ENCODE measurements around the gene SERTAD3. TPM values are rescaled to one million over a fixed set of nuclear protein-coding genes. Genes with fewer than 3 reads are reported as not detected.

The SERTAD3 gene
- polyA plus RNA-seq, 5 donors, result 23.6 to 39.5 (median 30.7) TPM

Other genes starting within 250 kb of the SERTAD3 start
- gene TTC9B, start 226.0 kb downstream of the SERTAD3 start, polyA plus RNA-seq (ENCODE audit: insufficient read depth in 1 of 5, insufficient read length in 5 of 5, low replicate concordance in 1 of 5), result under 1 TPM in 3 of 5 donors, not detected in 2; 0.12 to 0.31 (median 0.17) TPM
- under 1 TPM; 0.25 to 0.78 (median 0.50) TPM for gene CCNP, start 217.6 kb downstream of the SERTAD3 start, polyA plus RNA-seq (ENCODE audit: insufficient read depth in 1 of 5, insufficient read length in 5 of 5, low replicate concordance in 1 of 5)
- 100 to 1,000 TPM; 126 to 177 (median 173) TPM for gene AKT2, start 159.0 kb downstream of the SERTAD3 start, polyA plus RNA-seq (ENCODE audit: insufficient read depth in 1 of 5, insufficient read length in 5 of 5, low replicate concordance in 1 of 5)
- 10 to 100 TPM; 10.1 to 19.1 (median 10.9) TPM for gene C19orf47, start 95.9 kb downstream of the SERTAD3 start, polyA plus RNA-seq (ENCODE audit: insufficient read depth in 1 of 5, insufficient read length in 5 of 5, low replicate concordance in 1 of 5)
- gene PLD3, start 95.6 kb downstream of the SERTAD3 start, polyA plus RNA-seq (ENCODE audit: insufficient read depth in 1 of 5, insufficient read length in 5 of 5, low replicate concordance in 1 of 5), result 100 to 1,000 TPM; 247 to 495 (median 342) TPM
- under 1 TPM; 0.09 to 0.42 (median 0.18) TPM for gene HIPK4, start 54.2 kb downstream of the SERTAD3 start, polyA plus RNA-seq (ENCODE audit: insufficient read depth in 1 of 5, insufficient read length in 5 of 5, low replicate concordance in 1 of 5)
- gene PRX, start 31.0 kb downstream of the SERTAD3 start, polyA plus RNA-seq (ENCODE audit: insufficient read depth in 1 of 5, insufficient read length in 5 of 5, low replicate concordance in 1 of 5), result 10 to 100 TPM in 4 of 5 donors, 1 to 10 TPM in 1; 9.7 to 17.2 (median 11.0) TPM
- 1 to 10 TPM; 4.2 to 9.0 (median 6.1) TPM for gene SERTAD1, start 18.3 kb downstream of the SERTAD3 start, polyA plus RNA-seq (ENCODE audit: insufficient read depth in 1 of 5, insufficient read length in 5 of 5, low replicate concordance in 1 of 5)
- gene BLVRB, start 21.4 kb upstream of the SERTAD3 start, polyA plus RNA-seq (ENCODE audit: insufficient read depth in 1 of 5, insufficient read length in 5 of 5, low replicate concordance in 1 of 5), result 10 to 100 TPM; 43.5 to 83.3 (median 55.0) TPM
- 1 to 10 TPM in 3 of 5 donors, under 1 TPM in 2; 0.73 to 1.9 (median 1.3) TPM for gene SPTBN4, start 22.7 kb upstream of the SERTAD3 start, polyA plus RNA-seq (ENCODE audit: insufficient read depth in 1 of 5, insufficient read length in 5 of 5, low replicate concordance in 1 of 5)
- 10 to 100 TPM; 34.3 to 55.7 (median 38.9) TPM for gene SHKBP1, start 132.5 kb upstream of the SERTAD3 start, polyA plus RNA-seq (ENCODE audit: insufficient read depth in 1 of 5, insufficient read length in 5 of 5, low replicate concordance in 1 of 5)
- gene LTBP4, start 157.0 kb upstream of the SERTAD3 start, polyA plus RNA-seq (ENCODE audit: insufficient read depth in 1 of 5, insufficient read length in 5 of 5, low replicate concordance in 1 of 5), result 100 to 1,000 TPM; 225 to 627 (median 357) TPM
- 10 to 100 TPM; 10.3 to 20.5 (median 15.4) TPM for gene NUMBL, start 246.3 kb upstream of the SERTAD3 start, polyA plus RNA-seq (ENCODE audit: insufficient read depth in 1 of 5, insufficient read length in 5 of 5, low replicate concordance in 1 of 5)

All from right lung (tissue), 5 donors.